Dermis blood vessel endothelial cell (primary cell): Measurements from ENCODE around the gene SFXN4. TPM values are rescaled to one million over a fixed set of nuclear protein-coding genes. Genes with fewer than 3 reads are reported as not detected.
"Not testable (repeated sequence)": the region's sequence is repeated elsewhere in the genome, so short reads cannot be mapped to it uniquely, and the experiment has no call there.

Experiments
- DNase-seq: peaks from one replicate; pipeline ENCODE4 v3.0.0; 2010
- total RNA-seq: library from RNA; depleted of rRNA; stranded (reverse); fragments of >200 nt; gene quantifications from 2 replicates; pipeline ENCODE4 v1.2.3, GENCODE V29; 2014

The SFXN4 gene
- total RNA-seq, 1 donor from 2014 or later, result 14.6 TPM

DNA sequence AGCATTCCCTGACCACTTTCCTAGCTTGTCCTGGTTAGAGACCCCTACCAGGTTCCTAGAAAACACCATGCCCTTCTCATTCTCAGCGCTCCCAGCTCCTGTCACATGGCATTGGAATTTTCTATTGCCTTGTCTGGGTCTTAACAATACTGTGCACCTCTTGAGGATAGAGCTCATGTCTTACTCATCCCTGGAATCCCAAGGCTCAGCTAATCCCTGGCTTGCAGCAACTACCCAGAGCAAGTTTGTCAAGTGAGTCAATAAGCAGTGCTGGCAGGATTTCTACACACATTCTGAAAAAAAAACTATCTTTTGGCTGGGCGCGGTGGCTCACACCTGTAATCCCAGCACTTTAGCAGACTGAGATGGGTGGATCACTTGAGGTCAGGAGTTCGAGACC lies 24.8 kb upstream of the SFXN4 start:
- no peak for DNase-seq

GRCh38 chr10:119189811-119190282 lies 24.3 kb upstream of the SFXN4 start:
- DNase-seq, result no peak

- no peak for DNase-seq
These were observed 18.3 kb upstream of the SFXN4 start for GRCh38 chr10:119183664-119184412.

- DNase-seq, result not testable (repeated sequence)
These were observed 15.4 kb upstream of the SFXN4 start for GRCh38 chr10:119180850-119181400.

DNA sequence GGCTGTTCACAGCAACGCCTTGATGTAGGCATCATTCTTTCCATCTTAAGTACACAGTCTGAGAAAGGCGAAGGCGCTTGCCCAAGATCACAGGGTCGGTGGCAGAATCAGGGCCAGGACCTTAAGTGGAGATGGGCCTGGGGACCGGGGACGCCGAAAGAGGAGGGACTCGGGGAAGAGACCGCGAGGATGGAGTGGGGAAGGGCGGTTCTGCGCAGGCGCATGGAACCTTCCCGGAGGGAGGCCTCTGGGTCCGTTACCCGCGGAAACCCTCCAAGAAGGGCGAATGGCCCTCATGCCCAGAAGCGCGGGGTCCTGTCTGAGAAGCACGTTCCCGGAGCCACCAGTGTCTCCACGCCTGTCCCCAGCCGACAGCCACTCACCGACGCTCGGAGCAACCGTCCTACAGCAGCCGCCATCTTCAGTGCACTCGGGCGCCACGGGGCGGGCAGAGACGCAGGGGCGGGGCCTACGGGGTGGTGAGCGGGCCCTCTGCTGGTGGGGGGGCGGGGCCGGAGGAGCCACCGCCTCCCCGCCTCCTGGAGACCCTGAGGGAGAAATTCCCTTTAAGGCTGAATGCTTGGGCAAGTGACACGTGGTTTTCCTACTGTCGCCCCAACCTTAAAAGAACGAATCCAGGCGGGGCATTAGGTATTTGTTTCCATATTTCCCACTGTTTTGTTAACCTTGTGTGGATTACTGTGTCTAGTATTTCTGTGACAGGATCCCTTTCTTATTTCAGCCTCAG lies 13.0 kb upstream of the SFXN4 start, which contains the start of gene PRDX3:
Gene PRDX3 (minus strand): TSS at position 441 of the 748 bp plus-strand sequence. CDS start 22 bp downstream, at position 419.
- peak; percentile 94 for DNase-seq

DNA sequence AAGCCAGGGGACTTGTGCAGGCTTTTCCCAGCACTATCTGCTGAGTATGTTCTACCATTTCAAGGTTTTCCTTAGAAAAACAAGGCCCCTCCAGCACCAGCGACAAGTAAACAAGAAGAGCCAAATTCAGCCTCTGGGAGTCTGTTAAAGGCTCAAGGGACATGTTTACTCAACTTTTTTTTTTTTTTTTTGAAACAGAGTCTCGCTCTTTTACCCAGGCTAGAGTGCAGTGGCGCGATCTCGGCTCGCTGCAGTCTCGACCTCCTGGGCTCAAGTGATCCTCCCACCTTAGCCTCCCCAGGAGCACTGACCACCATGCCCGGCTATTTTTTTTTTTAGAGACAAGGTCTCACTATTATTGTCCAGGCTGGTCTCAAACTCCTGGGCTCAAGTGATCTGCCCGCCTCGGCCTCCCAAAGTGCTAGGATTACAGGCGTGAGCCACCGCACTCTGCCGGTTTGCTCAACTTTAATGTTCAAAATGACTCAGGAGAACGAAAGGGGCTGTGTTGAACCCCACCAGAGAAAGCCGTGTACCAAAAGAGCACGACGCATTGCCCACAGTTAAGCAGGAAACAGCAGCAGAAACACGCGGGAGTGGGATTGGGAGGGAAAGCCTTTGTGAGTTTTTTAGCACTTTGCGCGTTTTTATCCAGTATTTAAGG lies 12.3 kb upstream of the SFXN4 start:
- no peak for DNase-seq

GRCh38 chr10:119176166-119176565 lies 10.7 kb upstream of the SFXN4 start:
- DNase-seq, result no peak

GRCh38 chr10:119174109-119174508 lies 8.6 kb upstream of the SFXN4 start:
- no peak for DNase-seq

- DNase-seq, result no peak
These were observed 1.5 kb upstream of the SFXN4 start for GRCh38 chr10:119167041-119167440.

DNA sequence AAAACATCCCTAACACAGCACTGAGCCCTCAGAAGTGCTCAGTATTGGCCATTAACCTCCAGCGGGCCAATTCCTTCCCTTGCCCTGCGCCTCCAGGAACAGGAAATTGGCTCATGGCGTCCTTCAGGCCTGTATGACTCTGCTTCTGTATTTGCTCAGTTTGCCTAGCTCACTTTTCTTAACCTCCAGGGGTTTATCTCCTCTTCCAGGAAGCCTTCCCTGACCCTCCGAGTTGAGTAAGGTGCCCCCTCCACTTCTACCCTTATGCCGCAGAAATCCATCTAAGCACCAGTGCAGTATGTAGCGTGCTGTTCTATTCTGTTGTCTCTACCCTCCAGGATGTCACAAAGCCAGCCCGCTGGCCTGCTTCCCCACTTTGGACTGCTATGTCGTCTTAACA lies 1.1 kb upstream of the SFXN4 start:
- peak; percentile 64 for DNase-seq

GRCh38 chr10:119166118-119166500 lies 595 bp upstream of the SFXN4 start:
- no peak for DNase-seq

GRCh38 chr10:119162452-119163092 lies 2.9 kb downstream of the SFXN4 start:
- no peak for DNase-seq

- no peak for DNase-seq
These were observed 3.6 kb downstream of the SFXN4 start for GRCh38 chr10:119161680-119162451.

- DNase-seq, result no peak
These were observed 6.2 kb downstream of the SFXN4 start for GRCh38 chr10:119159332-119159731.

DNA sequence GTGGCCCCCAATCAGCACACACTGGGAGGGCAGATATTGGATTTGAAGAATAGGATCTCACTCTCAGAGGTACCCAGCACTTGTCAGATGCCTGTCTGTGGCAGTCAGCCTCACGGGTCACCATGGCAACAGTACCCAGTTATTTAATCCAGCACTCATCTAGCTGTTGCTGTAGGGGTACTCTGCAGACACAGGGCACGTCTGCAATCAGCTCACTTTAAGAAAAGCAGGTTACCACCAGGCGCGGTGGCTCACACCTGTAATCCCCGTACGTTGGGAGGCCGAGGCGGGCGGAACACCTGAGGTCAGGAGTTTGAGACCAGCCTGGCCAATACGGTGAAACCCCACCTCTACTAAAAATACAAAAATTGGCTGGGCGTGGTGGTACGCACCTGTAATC lies 11.9 kb downstream of the SFXN4 start:
- no peak for DNase-seq

- no peak for DNase-seq
These were observed 12.5 kb downstream of the SFXN4 start for GRCh38 chr10:119153041-119153440.

- not testable (repeated sequence) for DNase-seq
These were observed 13.9 kb downstream of the SFXN4 start for GRCh38 chr10:119151601-119152000.

DNA sequence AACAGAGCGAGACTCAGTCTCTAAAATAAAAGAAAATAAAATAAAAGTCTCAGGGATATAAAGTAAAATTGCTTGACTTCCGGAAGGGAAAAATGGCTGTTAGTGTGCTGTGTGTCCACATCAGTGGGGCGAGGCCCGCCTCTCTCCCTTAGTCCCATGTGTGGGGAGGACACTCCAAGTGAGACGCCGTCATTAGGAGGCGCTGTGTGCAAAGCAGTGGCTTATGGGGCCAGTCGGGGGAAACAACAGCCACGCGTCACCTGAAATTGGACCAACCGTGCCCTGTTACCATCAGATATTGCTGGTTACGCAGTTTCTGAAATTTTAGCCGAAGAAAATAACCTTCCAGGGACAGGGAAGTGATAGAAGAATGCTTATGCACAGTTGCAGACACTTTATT lies 15.8 kb downstream of the SFXN4 start:
- DNase-seq, result peak; percentile 15

- no peak for DNase-seq
These were observed 16.4 kb downstream of the SFXN4 start for GRCh38 chr10:119149157-119149556.

- DNase-seq, result no peak
These were observed 21.9 kb downstream of the SFXN4 start for GRCh38 chr10:119143657-119144056.

GRCh38 chr10:119140603-119141245 lies 24.8 kb downstream of the SFXN4 start:
- no peak for DNase-seq
